ENCODE measurements around the gene HCN2. TPM values are rescaled to one million over a fixed set of nuclear protein-coding genes. Genes with fewer than 3 reads are reported as not detected.

HCN2 gene
- total RNA-seq, 1 donor from 2014 or later = not detected

- H3K27ac ChIP-seq (ENCODE audit: low read depth, low read length) = peak overlapping the region; percentile 37
- H3K9me3 ChIP-seq (ENCODE audit: control insufficient read depth in 3 of 3, low read length in 3 of 3) = no peaks in the 10 kb centered on the region
- H3K27me3 ChIP-seq (ENCODE audit: control insufficient read depth in 3 of 3, insufficient read depth in 3 of 3, low read length in 3 of 3) = peaks cover 0 to 5% (median 4%) of the 10 kb centered on the region in 3 donors
- peak overlapping the region; percentile 67 to 77 (median 73) for H3K4me3 ChIP-seq (ENCODE audit: low read length in 3 of 3)
- H3K9ac ChIP-seq (ENCODE audit: low read depth in 1 of 3, low read length in 3 of 3) = peak overlapping the region in 2 of 3 donors; percentile 62 to 69
- H3K36me3 ChIP-seq (ENCODE audit: control insufficient read depth in 3 of 3, insufficient read depth in 3 of 3, low read length in 3 of 3) = peaks cover 0 to 8% (median 0%) of the 10 kb centered on the region in 3 donors
- peaks cover 27 to 38% (median 32%) of the 10 kb centered on the region in 3 donors for H3K4me1 ChIP-seq (ENCODE audit: control insufficient read depth in 3 of 3, insufficient read depth in 3 of 3, low read length in 3 of 3)
Observed at GRCh38 chr19:570937-571565, 18.6 kb upstream of the HCN2 start.

- H3K27ac ChIP-seq (ENCODE audit: low read depth, low read length) = peak overlapping the region; percentile 37
- peaks cover 0 to 5% (median 4%) of the 10 kb centered on the region in 3 donors for H3K27me3 ChIP-seq (ENCODE audit: control insufficient read depth in 3 of 3, insufficient read depth in 3 of 3, low read length in 3 of 3)
- H3K9ac ChIP-seq (ENCODE audit: low read depth in 1 of 3, low read length in 3 of 3) = peak overlapping the region; percentile 51 to 69 (median 62)
- H3K4me3 ChIP-seq (ENCODE audit: low read length in 3 of 3) = peak overlapping the region; percentile 67 to 77 (median 73)
- H3K9me3 ChIP-seq (ENCODE audit: control insufficient read depth in 3 of 3, low read length in 3 of 3) = no peaks in the 10 kb centered on the region
- peaks cover 0 to 8% (median 0%) of the 10 kb centered on the region in 3 donors for H3K36me3 ChIP-seq (ENCODE audit: control insufficient read depth in 3 of 3, insufficient read depth in 3 of 3, low read length in 3 of 3)
- H3K4me1 ChIP-seq (ENCODE audit: control insufficient read depth in 3 of 3, insufficient read depth in 3 of 3, low read length in 3 of 3) = peaks cover 33 to 43% (median 36%) of the 10 kb centered on the region in 3 donors
Observed at GRCh38 chr19:571566-571974, 18.1 kb upstream of the HCN2 start.

GRCh38 chr19:572140-572742, 17.4 kb upstream of the HCN2 start, which contains the start of gene BSG:
Gene BSG, plus strand, starts transcription at chr19:572596. Its CDS starts 39 bp downstream, at chr19:572635.
- Histone ChIP-seq H3K4me1 (ENCODE audit: control insufficient read depth in 3 of 3, insufficient read depth in 3 of 3, low read length in 3 of 3) (peaks cover 39 to 50% (median 43%) of the 10 kb centered on the region in 3 donors), H3K4me3 (ENCODE audit: low read length in 3 of 3) (peak within 1 kb of the TSS; percentile 86 to 91 (median 90)), H3K9ac (ENCODE audit: low read depth in 1 of 3, low read length in 3 of 3) (peak within 1 kb of the TSS; percentile 97 to 99 (median 98)), H3K36me3 (ENCODE audit: control insufficient read depth in 3 of 3, insufficient read depth in 3 of 3, low read length in 3 of 3) (peaks cover 0 to 8% (median 0%) of the 10 kb centered on the region in 3 donors), H3K27ac (ENCODE audit: low read depth, low read length) (peak within 1 kb of the TSS; percentile 94), H3K27me3 (ENCODE audit: control insufficient read depth in 3 of 3, insufficient read depth in 3 of 3, low read length in 3 of 3) (peaks cover 0 to 5% (median 4%) of the 10 kb centered on the region in 3 donors), H3K9me3 (ENCODE audit: control insufficient read depth in 3 of 3, low read length in 3 of 3) (no peaks in the 10 kb centered on the region)

GRCh38 chr19:572743-573518, 16.8 kb upstream of the HCN2 start:
- Histone ChIP-seq H3K4me1 (ENCODE audit: control insufficient read depth in 3 of 3, insufficient read depth in 3 of 3, low read length in 3 of 3) (peaks cover 43 to 57% (median 46%) of the 10 kb centered on the region in 3 donors), H3K27ac (ENCODE audit: low read depth, low read length) (peak overlapping the region; percentile 94), H3K36me3 (ENCODE audit: control insufficient read depth in 3 of 3, insufficient read depth in 3 of 3, low read length in 3 of 3) (peaks cover 0 to 10% (median 0%) of the 10 kb centered on the region in 3 donors), H3K4me3 (ENCODE audit: low read length in 3 of 3) (peak overlapping the region; percentile 86 to 91 (median 90)), H3K9me3 (ENCODE audit: control insufficient read depth in 3 of 3, low read length in 3 of 3) (no peaks in the 10 kb centered on the region), H3K9ac (ENCODE audit: low read depth in 1 of 3, low read length in 3 of 3) (peak overlapping the region; percentile 97 to 99 (median 98)), H3K27me3 (ENCODE audit: control insufficient read depth in 3 of 3, insufficient read depth in 3 of 3, low read length in 3 of 3) (peaks cover 0 to 5% (median 4%) of the 10 kb centered on the region in 3 donors)

GRCh38 chr19:573519-573825, 16.2 kb upstream of the HCN2 start:
- peaks cover 0 to 5% (median 4%) of the 10 kb centered on the region in 3 donors for H3K27me3 ChIP-seq (ENCODE audit: control insufficient read depth in 3 of 3, insufficient read depth in 3 of 3, low read length in 3 of 3)
- H3K36me3 ChIP-seq (ENCODE audit: control insufficient read depth in 3 of 3, insufficient read depth in 3 of 3, low read length in 3 of 3) = peaks cover 0 to 10% (median 0%) of the 10 kb centered on the region in 3 donors
- H3K4me3 ChIP-seq (ENCODE audit: low read length in 3 of 3) = peak overlapping the region; percentile 86 to 91 (median 90)
- H3K4me1 ChIP-seq (ENCODE audit: control insufficient read depth in 3 of 3, insufficient read depth in 3 of 3, low read length in 3 of 3) = peaks cover 43 to 59% (median 52%) of the 10 kb centered on the region in 3 donors
- peak overlapping the region; percentile 94 for H3K27ac ChIP-seq (ENCODE audit: low read depth, low read length)
- H3K9ac ChIP-seq (ENCODE audit: low read depth in 1 of 3, low read length in 3 of 3) = peak overlapping the region; percentile 97 to 99 (median 98)
- H3K9me3 ChIP-seq (ENCODE audit: control insufficient read depth in 3 of 3, low read length in 3 of 3) = no peaks in the 10 kb centered on the region

GRCh38 chr19:574658-575526, 14.8 kb upstream of the HCN2 start:
- H3K36me3 ChIP-seq (ENCODE audit: control insufficient read depth in 3 of 3, insufficient read depth in 3 of 3, low read length in 3 of 3) = peaks cover 2 to 20% (median 7%) of the 10 kb centered on the region in 3 donors
- peak overlapping the region; percentile 71 to 86 (median 74) for H3K4me3 ChIP-seq (ENCODE audit: low read length in 3 of 3)
- peaks cover 0 to 5% (median 4%) of the 10 kb centered on the region in 3 donors for H3K27me3 ChIP-seq (ENCODE audit: control insufficient read depth in 3 of 3, insufficient read depth in 3 of 3, low read length in 3 of 3)
- peak overlapping the region; percentile 71 to 98 (median 95) for H3K9ac ChIP-seq (ENCODE audit: low read depth in 1 of 3, low read length in 3 of 3)
- peaks cover 43 to 66% (median 59%) of the 10 kb centered on the region in 3 donors for H3K4me1 ChIP-seq (ENCODE audit: control insufficient read depth in 3 of 3, insufficient read depth in 3 of 3, low read length in 3 of 3)
- no peaks in the 10 kb centered on the region for H3K9me3 ChIP-seq (ENCODE audit: control insufficient read depth in 3 of 3, low read length in 3 of 3)
- peak overlapping the region; percentile 91 for H3K27ac ChIP-seq (ENCODE audit: low read depth, low read length)

GRCh38 chr19:575527-576506, 13.9 kb upstream of the HCN2 start:
- Histone ChIP-seq H3K36me3 (ENCODE audit: control insufficient read depth in 3 of 3, insufficient read depth in 3 of 3, low read length in 3 of 3) (peaks cover 8 to 26% (median 13%) of the 10 kb centered on the region in 3 donors), H3K4me3 (ENCODE audit: low read length in 3 of 3) (peak overlapping the region; percentile 71 to 86 (median 74)), H3K9me3 (ENCODE audit: control insufficient read depth in 3 of 3, low read length in 3 of 3) (no peaks in the 10 kb centered on the region), H3K4me1 (ENCODE audit: control insufficient read depth in 3 of 3, insufficient read depth in 3 of 3, low read length in 3 of 3) (peaks cover 42 to 66% (median 59%) of the 10 kb centered on the region in 3 donors), H3K27ac (ENCODE audit: low read depth, low read length) (peak overlapping the region; percentile 93), H3K9ac (ENCODE audit: low read depth in 1 of 3, low read length in 3 of 3) (peak overlapping the region; percentile 50 to 98 (median 95)), H3K27me3 (ENCODE audit: control insufficient read depth in 3 of 3, insufficient read depth in 3 of 3, low read length in 3 of 3) (peaks cover 0 to 5% (median 4%) of the 10 kb centered on the region in 3 donors)

- H3K4me1 ChIP-seq (ENCODE audit: control insufficient read depth in 3 of 3, insufficient read depth in 3 of 3, low read length in 3 of 3) = peaks cover 32 to 56% (median 52%) of the 10 kb centered on the region in 3 donors
- H3K36me3 ChIP-seq (ENCODE audit: control insufficient read depth in 3 of 3, insufficient read depth in 3 of 3, low read length in 3 of 3) = peaks cover 16 to 34% (median 22%) of the 10 kb centered on the region in 3 donors
- no peak overlapping the region for H3K27ac ChIP-seq (ENCODE audit: low read depth, low read length)
- no peaks in the 10 kb centered on the region for H3K27me3 ChIP-seq (ENCODE audit: control insufficient read depth in 3 of 3, insufficient read depth in 3 of 3, low read length in 3 of 3)
- H3K9me3 ChIP-seq (ENCODE audit: control insufficient read depth in 3 of 3, low read length in 3 of 3) = no peaks in the 10 kb centered on the region
- peak overlapping the region in 2 of 3 donors; percentile 61 to 78 for H3K4me3 ChIP-seq (ENCODE audit: low read length in 3 of 3)
- H3K9ac ChIP-seq (ENCODE audit: low read depth in 1 of 3, low read length in 3 of 3) = peak overlapping the region in 2 of 3 donors; percentile 45 to 94
Observed at GRCh38 chr19:576768-577438, 12.8 kb upstream of the HCN2 start.

Measured in skeletal muscle tissue (tissue), 4 donors.